Activated CD4-positive, alpha-beta T cell treated with anti-CD3 and anti-CD28 coated beads for 4 hours (primary cell): Measurements from ENCODE around the gene SLC43A2.
"Not testable (repeated sequence)": the region's sequence is repeated elsewhere in the genome, so short reads cannot be mapped to it uniquely, and the experiment has no call there.

ENCODE experiments used
- DNase-seq, 2 donors: peaks; one replicate each; pipeline ENCODE4 v3.0.0-alpha.2; 2020

SLC43A2 gene

GRCh38 chr17:1532836-1533602 is 95.6 kb downstream of the SLC43A2 start:
- peak; percentile 32 to 43 for DNase-seq

DNA sequence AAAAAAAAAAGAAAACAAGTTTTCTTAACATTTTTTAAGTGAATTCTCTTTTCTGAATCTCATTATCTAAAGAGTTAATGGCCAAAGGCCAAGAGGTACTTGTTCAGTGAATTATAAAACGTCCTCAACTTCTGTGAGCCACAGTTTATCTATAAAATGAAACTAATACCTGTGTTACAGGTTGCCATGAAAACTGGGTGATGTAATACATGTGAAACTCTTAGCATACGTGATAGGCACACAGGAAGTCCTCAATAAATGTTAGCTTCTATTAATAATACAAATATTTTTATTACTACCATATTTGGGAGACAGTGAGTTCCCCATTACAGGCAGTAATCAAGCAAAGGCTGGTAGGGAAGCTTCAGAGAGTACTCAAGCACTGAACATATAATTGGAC is 98.8 kb downstream of the SLC43A2 start:
- DNase-seq: no peak

GRCh38 chr17:1526876-1527275 is 101.8 kb downstream of the SLC43A2 start:
- DNase-seq: not testable (repeated sequence)

DNA sequence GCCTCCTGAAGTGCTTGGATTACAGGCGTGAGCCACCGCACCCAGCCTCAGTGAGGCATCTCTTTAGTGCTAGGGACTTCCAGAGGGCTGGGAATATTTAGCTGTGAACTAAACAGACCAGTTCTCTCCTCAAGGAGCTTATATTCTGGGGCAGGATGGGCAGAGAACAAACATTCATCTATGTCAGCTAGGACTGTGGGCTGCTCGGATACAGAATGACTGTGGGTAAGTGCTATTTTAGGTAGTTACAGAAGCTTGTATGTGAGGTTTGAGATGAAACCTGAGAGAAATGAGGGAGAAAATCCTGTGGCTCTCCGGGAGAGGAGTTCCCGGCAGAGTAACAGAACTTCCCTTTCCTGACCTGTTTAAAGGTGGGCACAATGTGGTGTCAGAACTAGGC is 106.0 kb downstream of the SLC43A2 start:
- DNase-seq: no peak

DNA sequence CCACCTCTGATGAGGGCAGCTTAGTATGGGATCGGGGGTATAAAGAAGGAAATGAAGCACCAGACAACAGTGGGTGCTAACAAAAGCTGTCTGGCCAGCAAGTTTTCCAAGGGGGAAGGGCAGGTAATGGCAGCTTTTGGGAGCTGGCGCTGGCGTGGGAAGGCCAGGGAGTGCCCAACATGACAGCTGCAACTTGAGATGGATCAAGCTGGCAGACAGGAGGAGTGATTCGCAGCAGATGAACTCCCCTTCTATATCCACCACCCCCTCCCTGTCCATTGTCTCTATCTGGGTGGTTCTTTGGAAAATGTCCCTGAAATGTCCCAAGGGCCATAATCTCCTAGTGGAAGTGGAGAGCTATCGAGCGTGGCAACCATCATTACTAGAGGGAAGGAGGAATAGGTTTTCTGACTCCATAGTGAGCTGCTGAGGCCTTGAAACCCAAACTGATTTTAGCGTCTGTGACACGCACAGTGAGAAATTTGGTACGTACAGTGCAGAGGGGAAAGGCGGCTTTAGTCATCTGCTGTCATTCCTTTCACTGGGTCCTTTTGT is 107.5 kb downstream of the SLC43A2 start:
- DNase-seq: no peak

- DNase-seq: no peak
These were observed 109.0 kb downstream of the SLC43A2 start for GRCh38 chr17:1519678-1520077.
